NCI-H2196 (cell line): ENCODE measurements around the gene TUFM.
A peak's percentile ranks its signal among the peaks of the same experiment; 100 is the strongest.

Source experiments
- DNase-seq: peaks from one replicate; lab custom pipeline; 2025; ENCODE audit not compliant: unreplicated experiment; lab: John Stamatoyannopoulos, UW

The TUFM gene

DNA sequence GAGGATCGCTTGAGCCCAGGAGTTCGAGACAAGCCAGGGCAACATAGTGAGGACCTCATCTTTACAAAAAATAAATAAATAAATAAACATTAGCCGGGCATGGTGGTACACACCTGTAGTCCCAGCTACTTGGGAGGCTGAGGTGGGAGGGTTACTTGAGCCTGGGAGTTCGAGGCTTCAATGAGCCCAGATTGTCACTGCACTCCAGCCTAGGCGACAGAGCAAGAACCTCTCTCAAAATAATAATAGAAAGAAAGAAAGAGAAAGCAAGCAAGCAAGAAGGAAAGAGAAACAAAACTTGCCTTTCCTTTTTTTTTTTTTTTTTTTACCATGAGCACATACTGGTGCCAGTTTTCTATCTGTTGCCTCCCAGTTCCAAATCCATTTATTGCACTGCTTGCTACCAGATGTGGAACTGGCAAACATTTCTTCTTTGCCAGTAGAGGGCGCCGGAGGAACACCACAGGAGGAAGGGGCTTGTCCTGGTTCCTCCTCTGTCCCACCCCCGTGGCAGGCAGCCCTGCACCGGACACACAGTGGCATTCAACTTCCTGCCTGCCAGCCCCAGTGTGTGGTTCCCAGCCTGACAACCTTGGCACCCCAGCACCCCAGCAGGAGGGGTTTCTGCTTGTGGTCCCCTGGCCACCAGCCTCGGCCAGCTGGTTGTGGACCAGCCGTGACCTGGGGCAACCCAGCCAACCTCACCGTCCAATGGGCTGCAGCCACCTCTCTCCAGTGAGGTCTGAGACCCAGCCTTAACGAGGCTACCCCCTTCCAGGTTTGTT, 43.7 kb downstream of the TUFM start:
- DNase-seq, result peak; percentile 42
